ENCODE measurements around the gene RYR1. TPM values are rescaled to one million over a fixed set of nuclear protein-coding genes. Genes with fewer than 3 reads are reported as not detected.

The RYR1 gene
- polyA plus RNA-seq, 3 donors, result 0.76 to 2.1 (median 2.1) TPM

GRCh38 chr19:38440592-38440991 lies 7.1 kb downstream of the RYR1 start:
- H3K79me2 ChIP-seq (ENCODE audit: insufficient read depth, low read length), result no peaks in the 10 kb centered on the region
- no peak overlapping the region for H3K4me3 ChIP-seq (replicated peaks in 1 of 3; ENCODE audit: low read depth in 2 of 3, low read length in 3 of 3)
- H3K4me1 ChIP-seq (ENCODE audit: control insufficient read depth in 1 of 2, insufficient read depth in 2 of 2, low read length in 2 of 2), result no peaks in the 10 kb centered on the region
- Mint-ChIP-seq H3K4me3 (no peak overlapping the region), H3K4me1 (peaks cover 3% of the 10 kb centered on the region), H3K9me3 (peaks cover 0 to 3% (median 0%) of the 10 kb centered on the region in 7 donors), H3K27ac (no peak overlapping the region), H3K36me3 (no peaks in the 10 kb centered on the region), H3K27me3 (ENCODE audit: low read depth in 3 of 3) (peaks cover 2 to 10% (median 5%) of the 10 kb centered on the region in 3 donors)
- no peak overlapping the region for H3K27ac ChIP-seq (ENCODE audit: low read depth in 1 of 2, low read length in 2 of 2)
- H2AFZ ChIP-seq (ENCODE audit: insufficient read depth, low read depth, low read length, poor library complexity, severe bottlenecking), result no peak overlapping the region
- H3K27me3 ChIP-seq (ENCODE audit: control insufficient read depth in 2 of 2, insufficient read depth in 2 of 2, low read length in 2 of 2), result no peaks in the 10 kb centered on the region
- H3K4me2 ChIP-seq (replicated peaks; ENCODE audit: extremely low read depth, low read length, poor library complexity, severe bottlenecking), result no peak overlapping the region
- TF ChIP-seq, protein P1, sequence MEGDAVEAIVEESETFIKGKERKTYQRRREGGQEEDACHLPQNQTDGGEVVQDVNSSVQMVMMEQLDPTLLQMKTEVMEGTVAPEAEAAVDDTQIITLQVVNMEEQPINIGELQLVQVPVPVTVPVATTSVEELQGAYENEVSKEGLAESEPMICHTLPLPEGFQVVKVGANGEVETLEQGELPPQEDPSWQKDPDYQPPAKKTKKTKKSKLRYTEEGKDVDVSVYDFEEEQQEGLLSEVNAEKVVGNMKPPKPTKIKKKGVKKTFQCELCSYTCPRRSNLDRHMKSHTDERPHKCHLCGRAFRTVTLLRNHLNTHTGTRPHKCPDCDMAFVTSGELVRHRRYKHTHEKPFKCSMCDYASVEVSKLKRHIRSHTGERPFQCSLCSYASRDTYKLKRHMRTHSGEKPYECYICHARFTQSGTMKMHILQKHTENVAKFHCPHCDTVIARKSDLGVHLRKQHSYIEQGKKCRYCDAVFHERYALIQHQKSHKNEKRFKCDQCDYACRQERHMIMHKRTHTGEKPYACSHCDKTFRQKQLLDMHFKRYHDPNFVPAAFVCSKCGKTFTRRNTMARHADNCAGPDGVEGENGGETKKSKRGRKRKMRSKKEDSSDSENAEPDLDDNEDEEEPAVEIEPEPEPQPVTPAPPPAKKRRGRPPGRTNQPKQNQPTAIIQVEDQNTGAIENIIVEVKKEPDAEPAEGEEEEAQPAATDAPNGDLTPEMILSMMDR (IDR thresholded peaks at IDR 0.05), result no peak
- 89% methylated on average over 13 of the region's 14 CpGs for WGBS (ENCODE audit: insufficient coverage)
- intact Hi-C loops (cut with micrococcal nuclease), result no loop called here
- no peak for DNase-seq
- H4K20me1 ChIP-seq (ENCODE audit: insufficient read depth, low read length), result no peaks in the 10 kb centered on the region
- no peaks in the 10 kb centered on the region for H3K9me3 ChIP-seq (replicated peaks in 1 of 2; ENCODE audit: control insufficient read depth in 1 of 2, insufficient read depth in 1 of 2, low read length in 2 of 2)
- no peaks in the 10 kb centered on the region for H3K36me3 ChIP-seq (replicated peaks in 1 of 2; ENCODE audit: control insufficient read depth in 1 of 2, insufficient read depth in 2 of 2, low read length in 2 of 2)
- H3K9ac ChIP-seq (ENCODE audit: insufficient read depth, low read length, poor library complexity, severe bottlenecking), result no peak overlapping the region

DNA sequence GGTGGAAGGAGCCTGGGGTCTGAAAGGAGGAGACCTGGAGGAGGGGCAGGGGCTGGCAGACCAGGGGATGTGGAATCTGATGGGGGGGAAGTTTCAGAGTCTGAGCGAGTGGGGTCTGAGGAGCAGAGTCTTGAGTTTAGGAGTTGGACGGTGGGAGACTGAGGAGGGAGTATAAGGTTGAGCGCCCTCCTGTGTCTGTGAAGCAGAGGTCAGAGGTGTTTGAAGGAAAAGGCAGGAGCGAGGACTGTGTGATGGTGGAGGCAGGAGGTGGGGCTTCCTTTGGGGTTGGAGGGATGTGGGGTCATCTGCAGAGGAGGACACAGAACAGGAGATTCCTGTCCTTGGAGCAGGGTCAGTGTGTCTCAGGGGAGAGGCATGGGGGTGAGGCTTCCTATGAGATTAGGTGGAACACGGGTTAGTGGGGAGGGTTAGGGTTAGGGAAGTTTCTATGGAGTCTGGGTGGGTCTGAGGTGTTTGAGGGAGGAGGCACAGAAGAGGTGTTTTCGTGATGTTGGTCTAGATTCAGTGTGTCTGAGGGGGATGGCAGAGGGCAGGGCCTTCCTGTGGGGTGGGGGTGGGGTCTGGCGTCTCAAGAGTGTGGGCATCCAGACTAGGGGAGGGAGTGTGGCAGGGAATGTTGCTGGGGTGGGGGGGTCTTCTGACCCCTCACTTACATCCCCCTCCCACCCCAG lies 8.3 kb downstream of the RYR1 start:
- Histone ChIP-seq H3K9ac (ENCODE audit: insufficient read depth, low read length, poor library complexity, severe bottlenecking) (no peak overlapping the region), H3K27me3 (ENCODE audit: control insufficient read depth in 2 of 2, insufficient read depth in 2 of 2, low read length in 2 of 2) (no peaks in the 10 kb centered on the region), H3K9me3 (replicated peaks in 1 of 2; ENCODE audit: control insufficient read depth in 1 of 2, insufficient read depth in 1 of 2, low read length in 2 of 2) (no peaks in the 10 kb centered on the region), H3K4me3 (replicated peaks in 1 of 3; ENCODE audit: low read depth in 2 of 3, low read length in 3 of 3) (no peak overlapping the region), H3K27ac (ENCODE audit: low read depth in 1 of 2, low read length in 2 of 2) (no peak overlapping the region), H3K79me2 (ENCODE audit: insufficient read depth, low read length) (no peaks in the 10 kb centered on the region), H3K36me3 (replicated peaks in 1 of 2; ENCODE audit: control insufficient read depth in 1 of 2, insufficient read depth in 2 of 2, low read length in 2 of 2) (no peaks in the 10 kb centered on the region), H2AFZ (ENCODE audit: insufficient read depth, low read depth, low read length, poor library complexity, severe bottlenecking) (peak overlapping the region; percentile 56), H4K20me1 (ENCODE audit: insufficient read depth, low read length) (no peaks in the 10 kb centered on the region), H3K4me2 (replicated peaks; ENCODE audit: extremely low read depth, low read length, poor library complexity, severe bottlenecking) (no peak overlapping the region), H3K4me1 (ENCODE audit: control insufficient read depth in 1 of 2, insufficient read depth in 2 of 2, low read length in 2 of 2) (no peaks in the 10 kb centered on the region)
- no peaks in the 10 kb centered on the region for H3K36me3 Mint-ChIP-seq
- TF ChIP-seq, protein P1 (IDR thresholded peaks at IDR 0.05), result peak; percentile 10
- DNase-seq, result peak in 1 of 3 donors; percentile 29
- 44% methylated on average over 6 of the region's 7 CpGs for WGBS (ENCODE audit: insufficient coverage)
- peaks cover 3% of the 10 kb centered on the region for H3K4me1 Mint-ChIP-seq
- H3K27ac Mint-ChIP-seq, result peak overlapping the region in 2 of 7 donors; percentile 32 to 71
- H3K9me3 Mint-ChIP-seq, result peaks cover 0 to 3% (median 0%) of the 10 kb centered on the region in 7 donors
- intact Hi-C loops (cut with micrococcal nuclease), result no loop called here
- H3K27me3 Mint-ChIP-seq (ENCODE audit: low read depth in 3 of 3), result peaks cover 2 to 10% (median 5%) of the 10 kb centered on the region in 3 donors
- no peak overlapping the region for H3K4me3 Mint-ChIP-seq
